ENCODE results near the gene BLVRB.
"Not testable (repeated sequence)": the region's sequence is repeated elsewhere in the genome, so short reads cannot be mapped to it uniquely, and the experiment has no call there.

The BLVRB gene

DNA sequence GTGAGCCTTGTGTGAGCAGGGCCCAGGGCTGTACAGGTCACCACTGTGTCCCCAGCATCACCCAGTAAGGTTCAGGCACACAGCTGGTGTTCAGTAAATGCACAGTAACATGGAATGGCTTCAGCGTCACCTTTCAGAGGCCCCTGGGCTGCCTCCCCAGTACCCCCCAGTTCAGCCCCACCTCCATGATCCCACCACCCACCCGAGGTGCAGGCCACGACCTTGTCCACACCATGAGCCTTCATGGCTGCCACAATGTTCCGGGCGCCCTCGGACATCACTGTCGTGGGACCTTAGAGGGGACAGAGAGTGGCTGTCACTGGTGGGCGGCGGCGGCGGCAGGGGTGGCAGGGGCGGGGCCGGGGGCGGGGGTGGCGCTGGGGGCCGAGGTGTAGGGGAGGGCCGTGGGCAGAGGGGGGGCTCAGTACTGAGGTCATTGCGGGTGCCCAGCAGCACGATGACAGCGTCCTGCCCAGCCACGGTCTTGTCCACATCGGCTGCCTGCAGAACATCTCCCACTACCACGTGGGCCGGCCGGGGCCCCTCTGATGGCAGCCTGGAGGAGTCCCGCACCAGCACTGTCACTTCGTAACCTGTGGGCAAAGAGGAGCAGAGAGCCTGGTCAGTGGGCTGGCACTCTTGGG, 7.5 kb downstream of the BLVRB start:
- Histone ChIP-seq H3K9me3 (ENCODE audit: insufficient read depth, low read depth, low read length) (no peaks in the 10 kb centered on the region), H3K9ac (ENCODE audit: low read depth, low read length, poor library complexity, severe bottlenecking) (no peak overlapping the region), H4K20me1 (ENCODE audit: insufficient read depth, low read length, poor library complexity, severe bottlenecking) (no peaks in the 10 kb centered on the region), H3K9me2 (replicated peaks; ENCODE audit: low read depth, low read length) (no peaks in the 10 kb centered on the region), H2AFZ (ENCODE audit: low read length) (no peak overlapping the region), H3K27me3 (ENCODE audit: insufficient read depth, low read length, poor library complexity, severe bottlenecking) (no peaks in the 10 kb centered on the region), H3K79me2 (ENCODE audit: insufficient read depth, low read length) (no peaks in the 10 kb centered on the region), H3K4me3 (ENCODE audit: low read length, poor library complexity, severe bottlenecking) (no peak overlapping the region), H3K4me1 (ENCODE audit: insufficient read depth, low read length, poor library complexity, severe bottlenecking) (no peaks in the 10 kb centered on the region), H3K36me3 (ENCODE audit: insufficient read depth, low read length) (no peaks in the 10 kb centered on the region), H3F3A (ENCODE audit: low read depth) (no peaks in the 10 kb centered on the region), H3K4me2 (ENCODE audit: low read depth, low read length, poor library complexity, severe bottlenecking) (no peak overlapping the region)
- TF ChIP-seq, protein P1, sequence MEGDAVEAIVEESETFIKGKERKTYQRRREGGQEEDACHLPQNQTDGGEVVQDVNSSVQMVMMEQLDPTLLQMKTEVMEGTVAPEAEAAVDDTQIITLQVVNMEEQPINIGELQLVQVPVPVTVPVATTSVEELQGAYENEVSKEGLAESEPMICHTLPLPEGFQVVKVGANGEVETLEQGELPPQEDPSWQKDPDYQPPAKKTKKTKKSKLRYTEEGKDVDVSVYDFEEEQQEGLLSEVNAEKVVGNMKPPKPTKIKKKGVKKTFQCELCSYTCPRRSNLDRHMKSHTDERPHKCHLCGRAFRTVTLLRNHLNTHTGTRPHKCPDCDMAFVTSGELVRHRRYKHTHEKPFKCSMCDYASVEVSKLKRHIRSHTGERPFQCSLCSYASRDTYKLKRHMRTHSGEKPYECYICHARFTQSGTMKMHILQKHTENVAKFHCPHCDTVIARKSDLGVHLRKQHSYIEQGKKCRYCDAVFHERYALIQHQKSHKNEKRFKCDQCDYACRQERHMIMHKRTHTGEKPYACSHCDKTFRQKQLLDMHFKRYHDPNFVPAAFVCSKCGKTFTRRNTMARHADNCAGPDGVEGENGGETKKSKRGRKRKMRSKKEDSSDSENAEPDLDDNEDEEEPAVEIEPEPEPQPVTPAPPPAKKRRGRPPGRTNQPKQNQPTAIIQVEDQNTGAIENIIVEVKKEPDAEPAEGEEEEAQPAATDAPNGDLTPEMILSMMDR (conservative IDR thresholded peaks at IDR 0.05; ENCODE audit: low read length): no peak
- TF ChIP-seq EZH2phosphoT487 (IDR thresholded peaks at IDR 0.05; ENCODE audit: borderline replicate concordance): no peak

DNA sequence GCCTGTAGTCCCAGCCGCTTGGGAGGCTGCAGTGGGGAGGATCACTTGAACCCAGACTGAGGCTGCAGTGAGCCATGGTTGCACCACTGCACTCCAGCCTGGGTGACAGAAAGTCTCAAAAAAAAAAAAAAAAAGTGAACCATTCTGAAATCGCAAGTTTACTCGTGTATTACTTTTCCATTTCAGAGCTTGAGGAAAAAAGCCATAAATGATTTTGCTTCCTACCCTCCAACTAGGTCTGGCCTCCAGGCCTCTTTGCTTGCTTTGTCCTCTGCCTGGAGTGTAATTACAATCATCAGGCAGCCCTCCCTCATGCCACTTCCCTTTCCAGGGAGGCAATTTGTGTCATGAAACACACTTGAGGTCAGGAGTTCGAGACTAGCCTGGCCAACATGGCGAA, 8.5 kb downstream of the BLVRB start:
- no peaks in the 10 kb centered on the region for H3K9me3 ChIP-seq (ENCODE audit: insufficient read depth, low read depth, low read length)
- no peak overlapping the region for H3K9ac ChIP-seq (ENCODE audit: low read depth, low read length, poor library complexity, severe bottlenecking)
- H3K4me2 ChIP-seq (ENCODE audit: low read depth, low read length, poor library complexity, severe bottlenecking): no peak overlapping the region
- no peak overlapping the region for H2AFZ ChIP-seq (ENCODE audit: low read length)
- H3K79me2 ChIP-seq (ENCODE audit: insufficient read depth, low read length): no peaks in the 10 kb centered on the region
- H3K27me3 ChIP-seq (ENCODE audit: insufficient read depth, low read length, poor library complexity, severe bottlenecking): no peaks in the 10 kb centered on the region
- no peaks in the 10 kb centered on the region for H3K4me1 ChIP-seq (ENCODE audit: insufficient read depth, low read length, poor library complexity, severe bottlenecking)
- no peaks in the 10 kb centered on the region for H3F3A ChIP-seq (ENCODE audit: low read depth)
- no peaks in the 10 kb centered on the region for H3K9me2 ChIP-seq (replicated peaks; ENCODE audit: low read depth, low read length)
- TF ChIP-seq, protein P1 (conservative IDR thresholded peaks at IDR 0.05; ENCODE audit: low read length): no peak
- no peak for TF ChIP-seq EZH2phosphoT487 (IDR thresholded peaks at IDR 0.05; ENCODE audit: borderline replicate concordance)
- H3K36me3 ChIP-seq (ENCODE audit: insufficient read depth, low read length): no peaks in the 10 kb centered on the region
- H3K4me3 ChIP-seq (ENCODE audit: low read length, poor library complexity, severe bottlenecking): no peak overlapping the region
- no peaks in the 10 kb centered on the region for H4K20me1 ChIP-seq (ENCODE audit: insufficient read depth, low read length, poor library complexity, severe bottlenecking)

DNA sequence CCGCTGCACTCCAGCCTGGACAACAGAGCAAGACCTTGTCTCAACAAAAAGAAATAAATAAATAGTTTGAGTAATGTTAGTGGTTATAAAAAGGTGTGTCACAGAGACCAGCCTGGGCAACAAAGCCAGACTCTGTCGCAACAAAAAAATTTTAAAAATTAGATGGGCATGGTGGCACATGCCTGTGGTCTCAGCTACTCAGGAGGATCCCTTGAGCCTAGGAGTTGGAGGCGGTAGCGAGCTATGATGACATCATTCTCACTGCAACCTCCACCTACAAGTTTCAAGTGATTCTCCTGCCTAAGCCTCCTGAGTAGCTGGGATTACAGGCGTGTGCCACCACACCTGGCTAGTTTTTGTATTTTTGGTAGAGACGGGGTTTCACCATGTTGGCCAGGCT, 11.6 kb downstream of the BLVRB start:
- H3K9me3 ChIP-seq (ENCODE audit: insufficient read depth, low read depth, low read length); H3K4me2 ChIP-seq (ENCODE audit: low read depth, low read length, poor library complexity, severe bottlenecking); H2AFZ ChIP-seq (ENCODE audit: low read length); H3K36me3 ChIP-seq (ENCODE audit: insufficient read depth, low read length); H3K9me2 ChIP-seq (replicated peaks; ENCODE audit: low read depth, low read length); H4K20me1 ChIP-seq (ENCODE audit: insufficient read depth, low read length, poor library complexity, severe bottlenecking); H3K27me3 ChIP-seq (ENCODE audit: insufficient read depth, low read length, poor library complexity, severe bottlenecking); H3K4me1 ChIP-seq (ENCODE audit: insufficient read depth, low read length, poor library complexity, severe bottlenecking); H3K4me3 ChIP-seq (ENCODE audit: low read length, poor library complexity, severe bottlenecking); H3F3A ChIP-seq (ENCODE audit: low read depth); H3K9ac ChIP-seq (ENCODE audit: low read depth, low read length, poor library complexity, severe bottlenecking); H3K79me2 ChIP-seq (ENCODE audit: insufficient read depth, low read length): not testable (repeated sequence)

DNA sequence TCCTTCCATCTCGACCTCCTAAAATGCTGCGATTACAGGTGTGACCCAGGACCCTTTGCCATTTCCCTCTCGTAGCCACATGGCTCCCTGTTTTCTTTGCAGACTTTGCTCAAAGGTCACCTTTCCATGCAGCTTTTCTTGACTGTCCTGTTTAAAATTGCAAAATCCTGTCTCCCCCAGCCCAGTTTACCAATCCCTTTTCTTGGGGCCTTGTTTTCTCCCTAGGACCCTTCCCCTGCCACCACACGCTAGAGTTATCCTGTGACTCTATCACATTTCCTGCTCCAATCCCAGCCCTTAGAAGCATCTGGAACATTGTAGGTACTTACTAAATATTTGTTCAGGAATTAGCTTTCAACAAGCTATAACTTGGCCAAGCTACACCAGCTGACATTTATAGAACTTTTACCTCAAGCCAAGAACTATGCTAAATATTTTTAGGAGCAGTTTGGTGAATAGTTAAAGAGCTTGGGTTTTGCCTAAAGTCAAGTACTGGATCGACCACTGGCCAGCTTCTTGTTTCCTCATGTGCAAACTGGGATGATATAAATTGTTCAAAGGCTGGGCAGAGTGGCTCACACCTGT, 12.3 kb downstream of the BLVRB start:
- H4K20me1 ChIP-seq (ENCODE audit: insufficient read depth, low read length, poor library complexity, severe bottlenecking): no peaks in the 10 kb centered on the region
- H3K9me2 ChIP-seq (replicated peaks; ENCODE audit: low read depth, low read length): no peaks in the 10 kb centered on the region
- TF ChIP-seq, protein P1 (conservative IDR thresholded peaks at IDR 0.05; ENCODE audit: low read length): no peak
- no peak for TF ChIP-seq EZH2phosphoT487 (IDR thresholded peaks at IDR 0.05; ENCODE audit: borderline replicate concordance)
- no peaks in the 10 kb centered on the region for H3K79me2 ChIP-seq (ENCODE audit: insufficient read depth, low read length)
- no peak overlapping the region for H3K4me2 ChIP-seq (ENCODE audit: low read depth, low read length, poor library complexity, severe bottlenecking)
- no peaks in the 10 kb centered on the region for H3K9me3 ChIP-seq (ENCODE audit: insufficient read depth, low read depth, low read length)
- H3F3A ChIP-seq (ENCODE audit: low read depth): no peaks in the 10 kb centered on the region
- H2AFZ ChIP-seq (ENCODE audit: low read length): no peak overlapping the region
- H3K27me3 ChIP-seq (ENCODE audit: insufficient read depth, low read length, poor library complexity, severe bottlenecking): no peaks in the 10 kb centered on the region
- no peaks in the 10 kb centered on the region for H3K4me1 ChIP-seq (ENCODE audit: insufficient read depth, low read length, poor library complexity, severe bottlenecking)
- H3K36me3 ChIP-seq (ENCODE audit: insufficient read depth, low read length): no peaks in the 10 kb centered on the region
- no peak overlapping the region for H3K9ac ChIP-seq (ENCODE audit: low read depth, low read length, poor library complexity, severe bottlenecking)
- no peak overlapping the region for H3K4me3 ChIP-seq (ENCODE audit: low read length, poor library complexity, severe bottlenecking)

Data from Loucy (cell line).